Thyroid gland (tissue), 4 donors: ENCODE measurements around the gene SAPCD1. TPM values are rescaled to one million over a fixed set of nuclear protein-coding genes. Genes with fewer than 3 reads are reported as not detected.

Experiments used
- DNase-seq, 2 donors: peaks; one replicate each; pipeline ENCODE4 v3.0.0-alpha.2; 2019
- H3K27ac ChIP-seq, 3 donors: fragments of 200-600 bp; sonication (generic); 1 replicate in 2 of 3; 2 replicates in 1 of 3; pipeline ENCODE4 v1.5.1; 2016 to 2019; ENCODE audit warnings: mild to moderate bottlenecking in 1 of 3, moderate library complexity in 1 of 3
- H3K27me3 ChIP-seq: fragments of 200-600 bp; sonication (generic); one replicate; pipeline ENCODE4 v1.5.1; 2019
- H3K36me3 ChIP-seq, 2 donors: fragments of 200-600 bp; sonication (generic); one replicate each; pipeline ENCODE4 v1.5.1; 2016 to 2019
- H3K4me1 ChIP-seq, 2 donors: fragments of 200-600 bp; sonication (generic); one replicate each; pipeline ENCODE4 v1.5.1; 2017 to 2019
- H3K4me3 ChIP-seq, 3 donors: fragments of 200-600 bp; sonication (generic); replicated peaks in 1 of 3; 1 replicate in 2 of 3; 2 replicates in 1 of 3; pipeline ENCODE4 v1.5.1; 2016; ENCODE audit warnings: mild to moderate bottlenecking in 1 of 3
- H3K9me3 ChIP-seq: fragments of 200-600 bp; sonication (generic); one replicate; pipeline ENCODE4 v1.5.1; 2017
- CTCF ChIP-seq, 6 experiments: fragments of 200-600 bp in 3 of 6; fragments of 450-650 bp in 3 of 6; sonication (generic) in 3 of 6; IDR thresholded peaks; one replicate each; pipeline ENCODE4 v1.5.1; 2016 to 2019; ENCODE audit warnings: antibody characterized with exemption in 6 of 6, mild to moderate bottlenecking in 2 of 6, inconsistent platforms in 1 of 6, moderate library complexity in 1 of 6
- POLR2A ChIP-seq, 2 donors: fragments of 450-650 bp; IDR thresholded peaks; one replicate each; pipeline ENCODE4 v1.6.1; 2017; ENCODE audit warnings: antibody characterized with exemption in 2 of 2, mild to moderate bottlenecking in 2 of 2, moderate library complexity in 1 of 2
- WGBS, 2 donors: methylation state at CpG; one replicate each; pipeline ENCODE4 v1.1.5; 2017; 5-methylcytosine and 5-hydroxymethylcytosine counted together
- intact Hi-C: fragments of 100-400 bp; cut with DNase I; formaldehyde crosslinking; loops from one replicate; pipeline ENCODE4 v1.15.1; 2023
- total RNA-seq, 4 donors: library from RNA; depleted of rRNA; stranded (reverse); fragments of >200 nt; gene quantifications; one replicate each; pipeline ENCODE4 v1.2.3, GENCODE V29; 2016

SAPCD1 gene
- total RNA-seq, 4 donors from 2014 or later: 2.0 to 4.2 (median 3.0) TPM; not detected in 1

GRCh38 chr6:31741815-31742214, 20.6 kb upstream of the SAPCD1 start:
- Histone ChIP-seq H3K27me3 (no peaks in the 10 kb centered on the region), H3K36me3 (no peaks in the 10 kb centered on the region), H3K4me3 (no peak overlapping the region), H3K27ac (no peak overlapping the region), H3K4me1 (peaks cover 10 to 26% of the 10 kb centered on the region in 2 donors), H3K9me3 (no peaks in the 10 kb centered on the region)
- intact Hi-C loops: no loop called here
- no peak for DNase-seq
- TF ChIP-seq CTCF (IDR thresholded peaks at IDR 0.05) (no peak), POLR2A (IDR thresholded peaks at IDR 0.05) (no peak)
- WGBS, 2 donors: 93 to 96% methylated on average over 2 of the region's 2 CpGs

GRCh38 chr6:31742894-31743293, 19.6 kb upstream of the SAPCD1 start:
- Histone ChIP-seq H3K27ac (no peak overlapping the region), H3K4me3 (no peak overlapping the region), H3K36me3 (no peaks in the 10 kb centered on the region), H3K27me3 (no peaks in the 10 kb centered on the region), H3K9me3 (no peaks in the 10 kb centered on the region), H3K4me1 (peaks cover 7 to 18% of the 10 kb centered on the region in 2 donors)
- TF ChIP-seq POLR2A (IDR thresholded peaks at IDR 0.05) (no peak), CTCF (IDR thresholded peaks at IDR 0.05) (no peak)
- DNase-seq: no peak
- WGBS, 2 donors: 81 to 93% methylated on average over 3 of the region's 3 CpGs
- intact Hi-C loops: no loop called here

- no peaks in the 10 kb centered on the region for H3K36me3 ChIP-seq
- no peaks in the 10 kb centered on the region for H3K27me3 ChIP-seq
- H3K27ac ChIP-seq: no peak overlapping the region
- H3K4me1 ChIP-seq: peaks cover 6 to 7% of the 10 kb centered on the region in 2 donors
- no peaks in the 10 kb centered on the region for H3K9me3 ChIP-seq
- DNase-seq: no peak
- intact Hi-C loops: no loop called here
- no peak overlapping the region for H3K4me3 ChIP-seq
- TF ChIP-seq POLR2A (IDR thresholded peaks at IDR 0.05) (no peak), CTCF (IDR thresholded peaks at IDR 0.05) (no peak)
- 57 to 63% methylated on average over 1 of the region's 1 CpG for WGBS, 2 donors
Observed at GRCh38 chr6:31744422-31744821, 18.0 kb upstream of the SAPCD1 start.

- TF ChIP-seq CTCF (IDR thresholded peaks at IDR 0.05): no peak
- TF ChIP-seq POLR2A (IDR thresholded peaks at IDR 0.05): no peak
- Histone ChIP-seq H3K9me3 (no peaks in the 10 kb centered on the region), H3K27ac (no peak overlapping the region), H3K4me1 (no peaks in the 10 kb centered on the region), H3K36me3 (no peaks in the 10 kb centered on the region), H3K27me3 (no peaks in the 10 kb centered on the region), H3K4me3 (no peak overlapping the region)
- no peak for DNase-seq
- 90% methylated on average over 8 of the region's 8 CpGs for WGBS, 2 donors
- intact Hi-C loops: no loop called here
Observed at GRCh38 chr6:31749301-31750036, 13.0 kb upstream of the SAPCD1 start.

- intact Hi-C loops: no loop called here
- H3K4me3 ChIP-seq: no peak overlapping the region
- no peaks in the 10 kb centered on the region for H3K9me3 ChIP-seq
- no peaks in the 10 kb centered on the region for H3K36me3 ChIP-seq
- H3K27me3 ChIP-seq: no peaks in the 10 kb centered on the region
- no peak overlapping the region for H3K27ac ChIP-seq
- H3K4me1 ChIP-seq: no peaks in the 10 kb centered on the region
- DNase-seq: no peak
- TF ChIP-seq CTCF (IDR thresholded peaks at IDR 0.05) (no peak), POLR2A (IDR thresholded peaks at IDR 0.05) (no peak)
- WGBS, 2 donors: 89 to 90% methylated on average over 7 of the region's 7 CpGs
Observed at GRCh38 chr6:31750411-31751022, 11.9 kb upstream of the SAPCD1 start.
